Measurements from ENCODE around the gene LEF1.

DNA sequence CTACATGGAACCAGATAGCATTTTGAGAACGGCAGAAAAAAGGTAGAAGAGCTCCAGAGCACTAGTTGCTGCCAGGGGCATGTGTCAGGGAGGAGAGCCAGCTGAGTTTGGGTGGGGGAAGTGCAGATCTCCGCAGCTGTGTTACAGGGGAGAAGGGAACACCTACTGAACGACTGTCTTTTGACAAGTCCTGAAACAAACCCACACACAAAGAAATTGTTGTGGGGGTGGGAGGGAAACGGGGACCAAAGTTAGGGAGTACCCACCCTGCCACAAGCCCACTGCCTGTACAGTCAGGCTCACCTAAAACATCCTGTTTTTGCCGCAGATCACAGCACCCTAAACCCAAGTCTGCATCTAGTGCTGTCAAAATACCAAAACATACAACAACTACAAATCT, 55.5 kb downstream of the LEF1 start:
- TF ChIP-seq, protein P1, sequence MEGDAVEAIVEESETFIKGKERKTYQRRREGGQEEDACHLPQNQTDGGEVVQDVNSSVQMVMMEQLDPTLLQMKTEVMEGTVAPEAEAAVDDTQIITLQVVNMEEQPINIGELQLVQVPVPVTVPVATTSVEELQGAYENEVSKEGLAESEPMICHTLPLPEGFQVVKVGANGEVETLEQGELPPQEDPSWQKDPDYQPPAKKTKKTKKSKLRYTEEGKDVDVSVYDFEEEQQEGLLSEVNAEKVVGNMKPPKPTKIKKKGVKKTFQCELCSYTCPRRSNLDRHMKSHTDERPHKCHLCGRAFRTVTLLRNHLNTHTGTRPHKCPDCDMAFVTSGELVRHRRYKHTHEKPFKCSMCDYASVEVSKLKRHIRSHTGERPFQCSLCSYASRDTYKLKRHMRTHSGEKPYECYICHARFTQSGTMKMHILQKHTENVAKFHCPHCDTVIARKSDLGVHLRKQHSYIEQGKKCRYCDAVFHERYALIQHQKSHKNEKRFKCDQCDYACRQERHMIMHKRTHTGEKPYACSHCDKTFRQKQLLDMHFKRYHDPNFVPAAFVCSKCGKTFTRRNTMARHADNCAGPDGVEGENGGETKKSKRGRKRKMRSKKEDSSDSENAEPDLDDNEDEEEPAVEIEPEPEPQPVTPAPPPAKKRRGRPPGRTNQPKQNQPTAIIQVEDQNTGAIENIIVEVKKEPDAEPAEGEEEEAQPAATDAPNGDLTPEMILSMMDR (optimal IDR thresholded peaks at IDR 0.05 in 1 of 3, IDR thresholded peaks at IDR 0.05 in 1 of 3, conservative IDR thresholded peaks at IDR 0.05 in 1 of 3; ENCODE audit: extremely low read depth in 1 of 3, insufficient read depth in 2 of 3, low read length in 3 of 3): no peak
- TF ChIP-seq EZH2 (IDR thresholded peaks at IDR 0.05; ENCODE audit: low read length): no peak
